Tibial artery (tissue), 4 donors: ENCODE data around the gene PHF1.
A peak's percentile ranks its signal among the peaks of the same experiment; 100 is the strongest.

Source experiments
- DNase-seq, 2 donors: peaks; one replicate each; pipeline ENCODE4 v3.0.0-alpha.2; 2019
- H3K27ac ChIP-seq, 2 donors: fragments of 200-600 bp; sonication (generic) in 1 of 2; 1 replicate in 1 of 2; 2 replicates in 1 of 2; pipeline ENCODE4 v1.5.1; 2018 to 2019; ENCODE audit warnings: mild to moderate bottlenecking in 1 of 2
- H3K27me3 ChIP-seq, 2 donors: fragments of 200-600 bp; sonication (generic) in 1 of 2; one replicate each; pipeline versions ENCODE4 v1.5.1 to v1.6.0; 2016 to 2019
- H3K36me3 ChIP-seq, 3 donors: fragments of 200-600 bp; sonication (generic) in 2 of 3; one replicate each; pipeline ENCODE4 v1.5.1; 2016 to 2019; ENCODE audit warnings: mild to moderate bottlenecking in 2 of 3
- H3K4me1 ChIP-seq, 4 donors: fragments of 200-600 bp; sonication (generic) in 2 of 4; 1 replicate in 3 of 4; 2 replicates in 1 of 4; pipeline ENCODE4 v1.5.1; 2016 to 2019
- H3K4me3 ChIP-seq, 2 donors: fragments of 200-600 bp; sonication (generic) in 1 of 2; 1 replicate in 1 of 2; 2 replicates in 1 of 2; pipeline ENCODE4 v1.5.1; 2018 to 2019; ENCODE audit warnings: mild to moderate bottlenecking in 2 of 2
- H3K9me3 ChIP-seq, 3 donors: fragments of 200-600 bp; sonication (generic) in 1 of 3; one replicate each; pipeline ENCODE4 v1.5.1; 2016 to 2019
- CTCF ChIP-seq, 2 experiments: fragments of 200-600 bp in 1 of 2; fragments of 450-650 bp in 1 of 2; IDR thresholded peaks; one replicate each; pipeline ENCODE4 v1.5.1; 2017 to 2019; ENCODE audit warnings: antibody characterized with exemption in 2 of 2, mild to moderate bottlenecking in 1 of 2, moderate library complexity in 1 of 2
- intact Hi-C: fragments of 100-400 bp; cut with DNase I; formaldehyde crosslinking; loops from one replicate; pipeline ENCODE4 v1.15.0; 2023; ENCODE audit warnings: low total_unique reads

Gene PHF1

GRCh38 chr6:33416386-33417127 lies 5.7 kb downstream of the PHF1 start:
- peaks cover 0 to 81% (median 64%) of the 10 kb centered on the region in 4 donors for H3K4me1 ChIP-seq
- TF ChIP-seq CTCF (IDR thresholded peaks at IDR 0.05) = no peak
- peak overlapping the region; percentile 79 to 83 for H3K4me3 ChIP-seq
- H3K27ac ChIP-seq = peak overlapping the region; percentile 88 to 95
- H3K9me3 ChIP-seq = no peaks in the 10 kb centered on the region
- H3K27me3 ChIP-seq = no peaks in the 10 kb centered on the region
- no peak for DNase-seq
- peaks cover 25 to 44% (median 39%) of the 10 kb centered on the region in 3 donors for H3K36me3 ChIP-seq
- intact Hi-C loops = loop anchor here (10.0 kb wide), 1 partner anchor 122 kb away; the partner anchor contains the start of gene RGL2

GRCh38 chr6:33417128-33417902 lies 6.5 kb downstream of the PHF1 start:
- TF ChIP-seq CTCF (IDR thresholded peaks at IDR 0.05) = no peak
- no peaks in the 10 kb centered on the region for H3K27me3 ChIP-seq
- no peaks in the 10 kb centered on the region for H3K9me3 ChIP-seq
- intact Hi-C loops = loop anchor here (10.0 kb wide), 1 partner anchor 123 kb away; the partner anchor contains the start of gene RGL2
- peak overlapping the region; percentile 79 to 83 for H3K4me3 ChIP-seq
- H3K4me1 ChIP-seq = peaks cover 0 to 73% (median 56%) of the 10 kb centered on the region in 4 donors
- no peak for DNase-seq
- peaks cover 24 to 44% (median 39%) of the 10 kb centered on the region in 3 donors for H3K36me3 ChIP-seq
- peak overlapping the region; percentile 88 to 95 for H3K27ac ChIP-seq

- Histone ChIP-seq H3K27ac (peak within 1 kb of the TSS; percentile 88 to 95), H3K36me3 (peaks cover 17 to 36% (median 31%) of the 10 kb centered on the region in 3 donors), H3K4me1 (peaks cover 0 to 65% (median 49%) of the 10 kb centered on the region in 4 donors), H3K4me3 (peak within 1 kb of the TSS; percentile 79 to 83), H3K27me3 (no peaks in the 10 kb centered on the region), H3K9me3 (no peaks in the 10 kb centered on the region)
- intact Hi-C loops = loop anchor here (10.0 kb wide), 1 partner anchor 123 kb away; the partner anchor contains the start of gene RGL2
- TF ChIP-seq CTCF (IDR thresholded peaks at IDR 0.05) = no peak
- peak; percentile 99 to 100 for DNase-seq
These were observed 7.3 kb downstream of the PHF1 start, which contains the start of gene CUTA for GRCh38 chr6:33417903-33418689. CUTA (minus strand) TSS chr6:33418107; CDS start chr6:33418000, 107 bp downstream.

- no peaks in the 10 kb centered on the region for H3K9me3 ChIP-seq
- H3K4me3 ChIP-seq = peak overlapping the region; percentile 40 to 83
- DNase-seq = no peak
- H3K27me3 ChIP-seq = no peaks in the 10 kb centered on the region
- H3K27ac ChIP-seq = peak overlapping the region; percentile 88 to 95
- peaks cover 14 to 29% (median 24%) of the 10 kb centered on the region in 3 donors for H3K36me3 ChIP-seq
- H3K4me1 ChIP-seq = peaks cover 0 to 62% (median 42%) of the 10 kb centered on the region in 4 donors
- intact Hi-C loops = loop anchor here (10.0 kb wide), 1 partner anchor 124 kb away; the partner anchor contains the start of gene RGL2
- no peak for TF ChIP-seq CTCF (IDR thresholded peaks at IDR 0.05)
These were observed 8.0 kb downstream of the PHF1 start for GRCh38 chr6:33418690-33419291.
